Caco-2 (cell line): ENCODE data around the gene DGKI. TPM values are rescaled to one million over a fixed set of nuclear protein-coding genes. Genes with fewer than 3 reads are reported as not detected.

ENCODE experiments used
- BruUV-seq: library from RNA; stranded (reverse); fragments of 400-500 nt; replicated peaks from 2 replicates; lab custom pipeline; 2021; lab: Mats Ljungman, UMichigan
- CTCF ChIA-PET: fragments of 300-600 bp; sonication (Branson Sonifier 250); formaldehyde crosslinking; loops from one replicate; lab custom pipeline; 2022; ENCODE audit warnings: antibody characterized with exemption; lab: Charles Lee
- POLR2A ChIA-PET: fragments of 300-600 bp; sonication (Branson Sonifier 250); formaldehyde crosslinking; loops from one replicate; lab custom pipeline; 2022; ENCODE audit warnings: antibody characterized with exemption; lab: Charles Lee
- DNase-seq, 2 experiments: peaks; one replicate each; pipeline versions ENCODE4 v3.0.0 to v3.0.0-alpha.2; 2020 to 2022
- H3K27me3 ChIP-seq: replicated peaks from 2 replicates; pipeline ENCODE4 v1.6.0; 2011; ENCODE audit warnings: low read length; ENCODE audit not compliant: control insufficient read depth, insufficient read depth
- H3K36me3 ChIP-seq: 2 replicates; pipeline ENCODE4 v1.5.1; 2011; ENCODE audit warnings: low read length; ENCODE audit not compliant: control insufficient read depth, insufficient read depth
- H3K4me1 ChIP-seq: fragments of 250-450 bp; sonication (Bioruptor Pico); 2 replicates; pipeline ENCODE4 v1.5.1; 2020; ENCODE audit warnings: mild to moderate bottlenecking
- H3K4me3 ChIP-seq: 2 replicates; pipeline ENCODE4 v1.5.1; 2011; ENCODE audit warnings: low read depth, mild to moderate bottlenecking, control low read depth, low read length
- H3K9me3 ChIP-seq: fragments of 250-450 bp; sonication (Bioruptor Pico); 2 replicates; pipeline ENCODE4 v1.5.1; 2020; ENCODE audit warnings: mild to moderate bottlenecking, moderate library complexity
- H3K27ac Mint-ChIP-seq: one replicate; pipeline ENCODE4 v1.8.0; 2022; ENCODE audit warnings: mixed read lengths; ENCODE audit not compliant: unreplicated experiment
- H3K27me3 Mint-ChIP-seq: one replicate; pipeline ENCODE4 v1.8.0; 2022; ENCODE audit warnings: mixed read lengths; ENCODE audit not compliant: insufficient read depth, unreplicated experiment
- H3K36me3 Mint-ChIP-seq: one replicate; pipeline ENCODE4 v1.8.0; 2022; ENCODE audit warnings: mild to moderate bottlenecking, mixed read lengths; ENCODE audit not compliant: insufficient read depth, unreplicated experiment
- H3K4me1 Mint-ChIP-seq: one replicate; pipeline ENCODE4 v1.8.0; 2022; ENCODE audit warnings: low read depth, mixed read lengths; ENCODE audit not compliant: unreplicated experiment
- H3K4me3 Mint-ChIP-seq: one replicate; pipeline ENCODE4 v1.8.0; 2022; ENCODE audit warnings: mild to moderate bottlenecking, moderate library complexity, mixed read lengths; ENCODE audit not compliant: unreplicated experiment
- H3K9me3 Mint-ChIP-seq: one replicate; pipeline ENCODE4 v1.8.0; 2022; ENCODE audit warnings: mixed read lengths; ENCODE audit not compliant: unreplicated experiment
- CTCF ChIP-seq, 2 experiments: fragments of 200-600 bp in 1 of 2; IDR thresholded peaks; 1 replicate in 1 of 2; 2 replicates in 1 of 2; pipeline versions ENCODE4 v1.5.1 to v1.8.0; 2011 to 2022; ENCODE audit warnings: antibody characterized with exemption in 1 of 2, control low read depth in 1 of 2, inconsistent platforms in 1 of 2, low read depth in 1 of 2, low read length in 1 of 2, mild to moderate bottlenecking in 1 of 2, moderate library complexity in 1 of 2; ENCODE audit not compliant: insufficient read depth in 1 of 2, severe bottlenecking in 1 of 2, unreplicated experiment in 1 of 2
- intact Hi-C: fragments of 100-400 bp; cut with micrococcal nuclease; formaldehyde crosslinking; loops from one replicate; pipeline ENCODE4 v1.10.0; 2022; ENCODE audit not compliant: unreplicated experiment
- total RNA-seq: library from RNA; stranded (reverse); gene quantifications from 2 replicates; pipeline ENCODE4 v1.2.3, GENCODE V29; 2022

The DGKI gene
- total RNA-seq, 1 experiment from 2014 or later, result 0.84 TPM

- CTCF ChIA-PET, result interaction anchor here (0.6 kb wide), 1 partner anchor 114 kb away, joined by 4 read pairs; no protein-coding TSS in a partner anchor
- POLR2A ChIA-PET, result no interaction called here
- H3K36me3 Mint-ChIP-seq, result no peaks in the 10 kb centered on the region
Observed at GRCh38 chr7:137790828-137791227, 55.9 kb downstream of the DGKI start.

DNA sequence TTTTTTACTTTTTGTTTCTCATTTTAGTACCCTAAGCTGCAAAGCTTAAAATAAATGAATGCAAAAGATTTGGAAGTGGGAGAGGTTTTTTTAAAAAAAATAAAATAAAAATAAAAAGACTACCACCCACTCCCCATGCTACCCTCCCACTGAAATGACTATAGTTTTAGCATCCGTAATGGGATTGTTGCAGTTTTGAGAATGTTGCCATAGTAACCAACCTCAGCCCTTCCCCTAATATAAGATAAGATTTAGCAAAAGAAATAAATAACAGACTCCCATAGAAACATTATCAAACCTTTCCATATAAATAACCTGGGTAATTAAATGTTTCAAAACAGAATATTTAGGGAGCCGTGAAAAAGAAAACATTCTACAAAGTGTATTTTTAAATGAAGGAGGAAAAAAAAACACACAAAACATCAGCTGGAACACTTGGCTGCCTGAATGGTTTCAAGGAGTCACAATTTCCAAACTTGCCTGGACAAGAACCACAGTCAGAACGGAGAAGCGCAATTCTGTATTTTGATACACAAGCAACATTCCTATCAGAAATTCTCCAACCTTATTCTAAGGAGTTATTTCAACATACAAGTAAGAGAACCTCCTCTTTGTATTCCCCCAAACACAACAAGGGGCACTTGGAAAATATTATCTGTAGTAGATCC, 57.4 kb downstream of the DGKI start:
- CTCF ChIA-PET, result no interaction called here
- no peak for DNase-seq
- no peak overlapping the region for H3K4me3 ChIP-seq
- H3K9me3 ChIP-seq, result no peaks in the 10 kb centered on the region
- TF ChIP-seq CTCF (IDR thresholded peaks at IDR 0.05; ENCODE audit: insufficient read depth in 1 of 2, low read depth in 1 of 2, low read length in 1 of 2, severe bottlenecking in 1 of 2, unreplicated experiment in 1 of 2), result no peak
- H3K4me1 Mint-ChIP-seq, result no peaks in the 10 kb centered on the region
- peaks cover 10% of the 10 kb centered on the region for H3K9me3 Mint-ChIP-seq
- no peaks in the 10 kb centered on the region for H3K4me1 ChIP-seq
- BruUV-seq, result no TSS peak
- POLR2A ChIA-PET, result no interaction called here
- H3K27me3 ChIP-seq, result no peaks in the 10 kb centered on the region; the same call in 1 of the 2 replicates
- no peaks in the 10 kb centered on the region for H3K36me3 ChIP-seq
- peaks cover 23% of the 10 kb centered on the region for H3K27me3 Mint-ChIP-seq
- intact Hi-C loops, result no loop called here
- no peak overlapping the region for H3K4me3 Mint-ChIP-seq
- H3K36me3 Mint-ChIP-seq, result no peaks in the 10 kb centered on the region
- no peak overlapping the region for H3K27ac Mint-ChIP-seq

More at GRCh38 chr7:137790828-137791227, 55.9 kb downstream of the DGKI start:
- Histone ChIP-seq H3K36me3 (no peaks in the 10 kb centered on the region), H3K4me1 (no peaks in the 10 kb centered on the region), H3K27me3 (no peaks in the 10 kb centered on the region; the same call in 1 of the 2 replicates), H3K9me3 (no peaks in the 10 kb centered on the region), H3K4me3 (no peak overlapping the region)
- no peaks in the 10 kb centered on the region for H3K4me1 Mint-ChIP-seq
- H3K27ac Mint-ChIP-seq, result no peak overlapping the region
- TF ChIP-seq CTCF (IDR thresholded peaks at IDR 0.05; ENCODE audit: insufficient read depth in 1 of 2, low read depth in 1 of 2, low read length in 1 of 2, severe bottlenecking in 1 of 2, unreplicated experiment in 1 of 2), result no peak
- no peak for DNase-seq
- peaks cover 10% of the 10 kb centered on the region for H3K9me3 Mint-ChIP-seq
- no peak overlapping the region for H3K4me3 Mint-ChIP-seq
- BruUV-seq, result no TSS peak
- intact Hi-C loops, result no loop called here
- H3K27me3 Mint-ChIP-seq, result peaks cover 20% of the 10 kb centered on the region

DNA sequence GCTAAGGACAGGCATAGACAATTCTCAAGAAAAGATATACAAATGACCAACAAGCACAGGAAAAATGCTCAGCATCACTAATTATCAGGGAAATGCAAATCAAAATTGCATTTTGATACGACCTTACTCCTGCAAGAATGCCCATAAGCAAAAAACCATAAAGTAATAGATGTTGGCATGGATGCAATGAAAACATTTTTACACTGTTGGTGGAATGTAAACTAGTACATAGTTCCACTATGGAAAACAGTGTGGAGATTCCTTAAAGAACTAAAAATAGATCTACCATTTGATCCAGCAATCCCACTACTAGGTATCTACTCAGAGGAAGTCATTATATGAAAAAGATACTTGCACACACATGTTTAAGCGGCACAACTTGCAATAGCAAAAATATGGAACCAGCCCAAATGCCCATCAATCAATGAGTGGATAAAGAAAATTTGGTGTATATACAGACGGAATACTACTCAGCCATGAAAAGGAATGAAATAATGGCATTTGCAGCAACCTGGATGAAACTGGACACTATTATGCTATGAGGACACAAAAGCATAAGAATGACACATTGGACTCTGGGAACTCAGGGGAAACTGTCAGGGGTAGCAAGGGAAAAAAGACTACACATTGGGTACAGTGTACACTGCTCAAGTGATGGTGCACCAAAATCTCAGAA, 59.3 kb downstream of the DGKI start:
- Mint-ChIP-seq H3K4me1 (no peaks in the 10 kb centered on the region), H3K27ac (no peak overlapping the region), H3K36me3 (no peaks in the 10 kb centered on the region), H3K4me3 (no peak overlapping the region), H3K9me3 (peaks cover 10% of the 10 kb centered on the region), H3K27me3 (peaks cover 19% of the 10 kb centered on the region)
- BruUV-seq, result no TSS peak
- Histone ChIP-seq H3K4me3 (no peak overlapping the region), H3K36me3 (no peaks in the 10 kb centered on the region), H3K4me1 (no peaks in the 10 kb centered on the region), H3K9me3 (0 out of 2 replicates have a peak, but pooled peaks cover 3% of the 10 kb centered on the region), H3K27me3 (no peaks in the 10 kb centered on the region)
- no peak for TF ChIP-seq CTCF (IDR thresholded peaks at IDR 0.05; ENCODE audit: insufficient read depth in 1 of 2, low read depth in 1 of 2, low read length in 1 of 2, severe bottlenecking in 1 of 2, unreplicated experiment in 1 of 2)
- POLR2A ChIA-PET, result no interaction called here
- CTCF ChIA-PET, result no interaction called here
- intact Hi-C loops, result no loop called here
- no peak for DNase-seq
